Upper lobe of left lung (tissue), 4 donors: ENCODE data around the gene FOXS1.

ENCODE experiments used
- POLR2A ChIP-seq, 4 donors: fragments of 450-650 bp; IDR thresholded peaks; one replicate each; pipeline ENCODE4 v1.5.1; 2016 to 2017; ENCODE audit warnings: antibody characterized with exemption in 4 of 4, mild to moderate bottlenecking in 2 of 4
- TF ChIP-seq, protein P1 (sequence below), 6 experiments: fragments of 450-650 bp in 4 of 6; fragments of 200-600 bp in 2 of 6; sonication (generic) in 2 of 6; IDR thresholded peaks; one replicate each; pipeline ENCODE4 v1.5.1; 2016 to 2019; ENCODE audit warnings: antibody characterized with exemption in 6 of 6

DNA sequence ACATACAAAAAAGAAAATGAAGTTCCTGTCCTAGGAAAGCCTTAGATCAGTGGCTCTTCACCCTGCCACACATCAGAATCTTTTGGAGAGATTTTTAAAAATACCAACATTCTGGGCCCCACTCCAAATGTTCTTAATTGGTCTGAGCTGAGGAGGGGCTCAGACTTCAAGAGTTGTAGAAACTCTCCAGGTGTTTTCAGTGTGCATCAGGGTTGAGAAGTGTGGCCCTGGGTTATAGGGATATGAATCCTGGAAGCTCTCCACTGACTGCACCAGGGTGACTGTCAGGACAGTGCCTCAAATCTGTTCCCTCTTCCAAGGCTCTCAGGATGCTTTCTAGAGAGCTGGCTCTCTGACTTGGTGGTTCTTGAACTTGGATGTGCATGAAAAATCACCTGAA, 31.8 kb downstream of the FOXS1 start:
- TF ChIP-seq POLR2A (IDR thresholded peaks at IDR 0.05), result no peak
- TF ChIP-seq, protein P1, sequence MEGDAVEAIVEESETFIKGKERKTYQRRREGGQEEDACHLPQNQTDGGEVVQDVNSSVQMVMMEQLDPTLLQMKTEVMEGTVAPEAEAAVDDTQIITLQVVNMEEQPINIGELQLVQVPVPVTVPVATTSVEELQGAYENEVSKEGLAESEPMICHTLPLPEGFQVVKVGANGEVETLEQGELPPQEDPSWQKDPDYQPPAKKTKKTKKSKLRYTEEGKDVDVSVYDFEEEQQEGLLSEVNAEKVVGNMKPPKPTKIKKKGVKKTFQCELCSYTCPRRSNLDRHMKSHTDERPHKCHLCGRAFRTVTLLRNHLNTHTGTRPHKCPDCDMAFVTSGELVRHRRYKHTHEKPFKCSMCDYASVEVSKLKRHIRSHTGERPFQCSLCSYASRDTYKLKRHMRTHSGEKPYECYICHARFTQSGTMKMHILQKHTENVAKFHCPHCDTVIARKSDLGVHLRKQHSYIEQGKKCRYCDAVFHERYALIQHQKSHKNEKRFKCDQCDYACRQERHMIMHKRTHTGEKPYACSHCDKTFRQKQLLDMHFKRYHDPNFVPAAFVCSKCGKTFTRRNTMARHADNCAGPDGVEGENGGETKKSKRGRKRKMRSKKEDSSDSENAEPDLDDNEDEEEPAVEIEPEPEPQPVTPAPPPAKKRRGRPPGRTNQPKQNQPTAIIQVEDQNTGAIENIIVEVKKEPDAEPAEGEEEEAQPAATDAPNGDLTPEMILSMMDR (IDR thresholded peaks at IDR 0.05), result no peak
